Measurements from ENCODE around the gene ZNF207. TPM values are rescaled to one million over a fixed set of nuclear protein-coding genes. Genes with fewer than 3 reads are reported as not detected.

The ZNF207 gene
- total and polyA plus RNA-seq, 2 donors (not counting 1 experiment from before 2014, with no cell fraction given), result 135 to 314 TPM

DNA sequence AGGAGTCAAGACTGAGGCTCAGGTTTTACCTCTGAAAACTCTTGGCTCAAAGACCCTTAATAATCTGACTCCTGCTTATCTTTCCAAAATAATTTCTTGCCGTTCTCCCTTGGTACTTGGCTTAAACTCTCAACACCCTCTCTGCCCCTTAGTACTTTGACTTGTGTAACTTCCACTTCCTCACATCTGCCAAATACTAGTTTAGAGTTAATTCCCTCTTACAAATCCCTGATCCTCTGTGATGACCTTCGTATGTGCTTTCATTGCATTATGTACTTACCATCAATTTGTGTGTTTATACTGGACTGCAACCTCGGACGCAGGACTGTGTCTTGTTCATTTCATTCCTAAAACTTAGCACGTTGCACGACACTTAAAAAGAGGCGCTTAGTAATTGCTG is 35.2 kb downstream of the ZNF207 start:
- no peak overlapping the region for H3K4me3 Mint-ChIP-seq
- intact Hi-C loops (cut with micrococcal nuclease), result no loop called here
- H3K4me1 ChIP-seq (ENCODE audit: control insufficient read depth in 2 of 2, insufficient read depth in 2 of 2, low read length in 2 of 2), result no peaks in the 10 kb centered on the region
- no peak overlapping the region for H3K27ac Mint-ChIP-seq
- H2AFZ ChIP-seq (ENCODE audit: insufficient read depth, low read depth, low read length, poor library complexity, severe bottlenecking), result no peak overlapping the region
- no peaks in the 10 kb centered on the region for H3K79me2 ChIP-seq (ENCODE audit: control insufficient read depth, insufficient read depth, low read length)
- H3K27me3 Mint-ChIP-seq, result no peaks in the 10 kb centered on the region
- H3K36me3 ChIP-seq (replicated peaks in 1 of 2; ENCODE audit: control extremely low read depth in 1 of 2, control insufficient read depth in 1 of 2, extremely low read depth in 1 of 2, insufficient read depth in 2 of 2, low read length in 1 of 2), result peaks cover under 1 to 21% of the 10 kb centered on the region in 2 experiments
- H3K9me3 Mint-ChIP-seq (ENCODE audit: insufficient read depth), result no peaks in the 10 kb centered on the region
- H3K4me2 ChIP-seq (replicated peaks; ENCODE audit: low read depth, low read length, poor library complexity, severe bottlenecking), result no peak overlapping the region
- no peak overlapping the region for H3K27ac ChIP-seq (ENCODE audit: low read length in 2 of 2)
- peaks cover 5% of the 10 kb centered on the region for H4K20me1 ChIP-seq (ENCODE audit: control insufficient read depth, insufficient read depth, low read length, poor library complexity, severe bottlenecking)
- ATAC-seq (ENCODE audit: low read depth) (no peak), DNase-seq (no peak)
- WGBS (ENCODE audit: insufficient coverage), result 100% methylated on average over 1 of the region's 7 CpGs
- TF ChIP-seq, protein P1, sequence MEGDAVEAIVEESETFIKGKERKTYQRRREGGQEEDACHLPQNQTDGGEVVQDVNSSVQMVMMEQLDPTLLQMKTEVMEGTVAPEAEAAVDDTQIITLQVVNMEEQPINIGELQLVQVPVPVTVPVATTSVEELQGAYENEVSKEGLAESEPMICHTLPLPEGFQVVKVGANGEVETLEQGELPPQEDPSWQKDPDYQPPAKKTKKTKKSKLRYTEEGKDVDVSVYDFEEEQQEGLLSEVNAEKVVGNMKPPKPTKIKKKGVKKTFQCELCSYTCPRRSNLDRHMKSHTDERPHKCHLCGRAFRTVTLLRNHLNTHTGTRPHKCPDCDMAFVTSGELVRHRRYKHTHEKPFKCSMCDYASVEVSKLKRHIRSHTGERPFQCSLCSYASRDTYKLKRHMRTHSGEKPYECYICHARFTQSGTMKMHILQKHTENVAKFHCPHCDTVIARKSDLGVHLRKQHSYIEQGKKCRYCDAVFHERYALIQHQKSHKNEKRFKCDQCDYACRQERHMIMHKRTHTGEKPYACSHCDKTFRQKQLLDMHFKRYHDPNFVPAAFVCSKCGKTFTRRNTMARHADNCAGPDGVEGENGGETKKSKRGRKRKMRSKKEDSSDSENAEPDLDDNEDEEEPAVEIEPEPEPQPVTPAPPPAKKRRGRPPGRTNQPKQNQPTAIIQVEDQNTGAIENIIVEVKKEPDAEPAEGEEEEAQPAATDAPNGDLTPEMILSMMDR (IDR thresholded peaks at IDR 0.05), result no peak
- no peaks in the 10 kb centered on the region for H3K4me1 Mint-ChIP-seq
- ChIA-PET POLR2A (no interaction called here), CTCF (no interaction called here)
- no peak overlapping the region for H3K4me3 ChIP-seq (ENCODE audit: control extremely low read depth in 1 of 5, extremely low read depth in 1 of 5, insufficient read depth in 1 of 5, low read depth in 2 of 5, low read length in 4 of 5)
- H3K9ac ChIP-seq (ENCODE audit: low read length), result no peak overlapping the region
- no peaks in the 10 kb centered on the region for H3K9me3 ChIP-seq (ENCODE audit: control extremely low read depth in 1 of 3, control insufficient read depth in 2 of 3, insufficient read depth in 1 of 3, low read length in 2 of 3)
- H3K27me3 ChIP-seq (replicated peaks in 1 of 4; ENCODE audit: control extremely low read depth in 1 of 4, control insufficient read depth in 3 of 4, insufficient read depth in 4 of 4, low read length in 3 of 4), result no peaks in the 10 kb centered on the region

DNA sequence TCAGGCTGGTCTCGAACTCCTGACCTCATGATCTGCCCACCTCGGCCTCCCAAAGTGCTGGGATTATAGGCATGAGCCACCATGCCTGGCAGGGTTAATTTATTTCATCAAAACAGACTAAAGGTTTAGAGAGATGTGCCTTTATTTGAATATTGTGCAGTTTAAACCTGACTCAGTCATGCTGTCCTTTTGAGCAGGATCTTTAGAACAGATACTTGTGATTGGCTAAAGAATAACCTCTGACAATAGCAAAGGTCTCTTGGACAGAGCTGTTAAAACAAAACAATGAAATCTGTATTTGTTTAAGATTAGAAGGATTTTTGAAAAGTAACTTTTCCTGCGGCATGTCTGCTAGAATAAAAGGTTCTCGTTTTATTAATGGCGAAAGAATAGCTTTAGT is 36.0 kb downstream of the ZNF207 start:
- ChIA-PET POLR2A (no interaction called here), CTCF (interaction anchor here (1.1 to 1.2 kb wide), 2 partner anchors 58 to 133 kb away, joined by 3 to 4 read pairs; partner anchors contain the start of gene PSMD11)
- 96% methylated on average over 3 of the region's 5 CpGs for WGBS (ENCODE audit: insufficient coverage)
- Mint-ChIP-seq H3K9me3 (ENCODE audit: insufficient read depth) (no peaks in the 10 kb centered on the region), H3K27ac (no peak overlapping the region), H3K4me1 (no peaks in the 10 kb centered on the region), H3K4me3 (no peak overlapping the region), H3K27me3 (no peaks in the 10 kb centered on the region)
- Histone ChIP-seq H3K9me3 (ENCODE audit: control extremely low read depth in 1 of 3, control insufficient read depth in 2 of 3, insufficient read depth in 1 of 3, low read length in 2 of 3) (no peaks in the 10 kb centered on the region), H4K20me1 (ENCODE audit: control insufficient read depth, insufficient read depth, low read length, poor library complexity, severe bottlenecking) (peaks cover 5% of the 10 kb centered on the region), H3K4me3 (ENCODE audit: control extremely low read depth in 1 of 5, extremely low read depth in 1 of 5, insufficient read depth in 1 of 5, low read depth in 2 of 5, low read length in 4 of 5) (no peak overlapping the region), H3K4me1 (ENCODE audit: control insufficient read depth in 2 of 2, insufficient read depth in 2 of 2, low read length in 2 of 2) (no peaks in the 10 kb centered on the region), H3K4me2 (replicated peaks; ENCODE audit: low read depth, low read length, poor library complexity, severe bottlenecking) (no peak overlapping the region), H3K27ac (ENCODE audit: low read length in 2 of 2) (no peak overlapping the region), H3K79me2 (ENCODE audit: control insufficient read depth, insufficient read depth, low read length) (no peaks in the 10 kb centered on the region), H3K36me3 (replicated peaks in 1 of 2; ENCODE audit: control extremely low read depth in 1 of 2, control insufficient read depth in 1 of 2, extremely low read depth in 1 of 2, insufficient read depth in 2 of 2, low read length in 1 of 2) (peaks cover 0 to 16% of the 10 kb centered on the region in 2 experiments), H3K9ac (ENCODE audit: low read length) (no peak overlapping the region), H3K27me3 (replicated peaks in 1 of 4; ENCODE audit: control extremely low read depth in 1 of 4, control insufficient read depth in 3 of 4, insufficient read depth in 4 of 4, low read length in 3 of 4) (no peaks in the 10 kb centered on the region), H2AFZ (ENCODE audit: insufficient read depth, low read depth, low read length, poor library complexity, severe bottlenecking) (no peak overlapping the region)
- no peak for DNase-seq
- TF ChIP-seq EZH2 (IDR thresholded peaks at IDR 0.05; ENCODE audit: borderline replicate concordance, insufficient read depth, low read depth, low read length, poor library complexity, severe bottlenecking), result no peak
- TF ChIP-seq, protein P1 (IDR thresholded peaks at IDR 0.05), result no peak
- ATAC-seq (ENCODE audit: low read depth), result no peak
- intact Hi-C loops (cut with micrococcal nuclease), result no loop called here

Data from B cell (primary cell).